Right hindlimb (tissue), 1 donor: ENCODE results near the gene MAP1B.

Experiments
- DNase-seq: peaks from one replicate; pipeline ENCODE4 v3.0.0-alpha.2; 2018

The MAP1B gene

DNA sequence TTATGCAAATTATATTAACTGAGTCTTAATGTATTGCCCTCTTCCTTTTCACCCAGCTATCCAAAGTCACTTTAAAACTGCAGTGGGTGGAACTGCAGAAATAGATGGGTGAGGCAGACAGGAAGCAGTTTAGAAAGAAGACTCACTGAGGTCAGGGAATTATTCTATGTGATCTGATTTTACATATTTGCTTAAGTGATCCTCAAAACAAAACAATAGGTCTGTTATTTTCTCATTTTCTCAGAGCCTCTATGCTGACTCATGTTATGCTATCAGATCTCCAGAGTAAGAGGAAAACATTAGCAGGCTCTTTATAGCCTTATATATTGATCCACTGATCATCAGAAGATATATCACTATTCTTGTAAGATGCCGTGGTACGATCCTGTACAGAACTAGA lies 149.3 kb downstream of the MAP1B start:
- DNase-seq = no peak
